IPS DF 6.9 (cell line): ENCODE data around the gene CHST3.
"Not testable (repeated sequence)": the region's sequence is repeated elsewhere in the genome, so short reads cannot be mapped to it uniquely, and the experiment has no call there.

Experiments used
- DNase-seq: peaks from one replicate; pipeline ENCODE4 v3.0.0-alpha.2; 2013; ENCODE audit warnings: low read depth, low spot score
- H3K27ac ChIP-seq: one replicate; pipeline ENCODE4 v1.5.1; 2013; ENCODE audit warnings: low read length, control low read depth
- H3K27me3 ChIP-seq: 2 replicates; pipeline ENCODE4 v1.6.1; 2013; ENCODE audit warnings: mild to moderate bottlenecking, low read length; ENCODE audit not compliant: control insufficient read depth, insufficient read depth
- H3K36me3 ChIP-seq: 2 replicates; pipeline ENCODE4 v1.6.1; 2013; ENCODE audit warnings: low read length; ENCODE audit not compliant: control insufficient read depth, insufficient read depth
- H3K4me1 ChIP-seq: 2 replicates; pipeline ENCODE4 v1.6.1; 2013; ENCODE audit warnings: low read length; ENCODE audit not compliant: control insufficient read depth, insufficient read depth
- H3K4me3 ChIP-seq: 2 replicates; pipeline ENCODE4 v1.5.1; 2013; ENCODE audit warnings: mild to moderate bottlenecking, low read length
- H3K9me3 ChIP-seq: 2 replicates; pipeline ENCODE4 v1.6.1; 2013; ENCODE audit warnings: low read length, inconsistent platforms; ENCODE audit not compliant: control insufficient read depth, insufficient read depth
- WGBS: extraction: QIAGEN DNeasy Blood & Tissue Kit; methylation state at CpG from one replicate; pipeline ENCODE4 v1.1.7; 2013; ENCODE audit warnings: mixed read lengths, missing lambda C conversion rate; ENCODE audit not compliant: insufficient read length, insufficient coverage; 5-methylcytosine and 5-hydroxymethylcytosine counted together

The CHST3 gene

GRCh38 chr10:71964098-71964742, at the start of gene CHST3:
Gene CHST3, plus strand, starts transcription at chr10:71964395. Its CDS starts 41,448 bp downstream, at chr10:72005843.
- H3K27ac ChIP-seq = no peak within 1 kb of the TSS
- no CpG with 5 or more reads among the region's 77 CpGs for WGBS

GRCh38 chr10:71916827-71917226, 47.4 kb upstream of the CHST3 start:
- no peak overlapping the region for H3K4me3 ChIP-seq
- no peaks in the 10 kb centered on the region; the same call in 1 of the 2 replicates for H3K9me3 ChIP-seq
- no peak overlapping the region for H3K27ac ChIP-seq
- no peaks in the 10 kb centered on the region for H3K27me3 ChIP-seq
- DNase-seq = no peak
- H3K36me3 ChIP-seq = no peaks in the 10 kb centered on the region
- H3K4me1 ChIP-seq = no peaks in the 10 kb centered on the region

More at GRCh38 chr10:71964098-71964742, at the start of gene CHST3:
- no peaks in the 10 kb centered on the region for H3K4me1 ChIP-seq
- peak within 1 kb of the TSS; percentile 78 for H3K4me3 ChIP-seq
- peaks cover 7% of the 10 kb centered on the region; the same call in 1 of the 2 replicates for H3K27me3 ChIP-seq
- no peaks in the 10 kb centered on the region for H3K9me3 ChIP-seq
- DNase-seq = no peak
- no peaks in the 10 kb centered on the region for H3K36me3 ChIP-seq

- H3K4me1 ChIP-seq = no peaks in the 10 kb centered on the region
- WGBS = no CpG with 5 or more reads among the region's 7 CpGs
- no peak overlapping the region for H3K27ac ChIP-seq
- H3K27me3 ChIP-seq = no peaks in the 10 kb centered on the region
- H3K4me3 ChIP-seq = no peak overlapping the region
- H3K9me3 ChIP-seq = no peaks in the 10 kb centered on the region; the same call in 1 of the 2 replicates
- DNase-seq = no peak
- no peaks in the 10 kb centered on the region for H3K36me3 ChIP-seq
Observed at GRCh38 chr10:71918992-71919391, 45.2 kb upstream of the CHST3 start.

- not testable (repeated sequence) for H3K36me3 ChIP-seq, H3K27me3 ChIP-seq, H3K4me3 ChIP-seq, H3K4me1 ChIP-seq, H3K27ac ChIP-seq, DNase-seq, H3K9me3 ChIP-seq
- WGBS = no CpG with 5 or more reads among the region's 7 CpGs
Observed at GRCh38 chr10:71919956-71920539, 44.1 kb upstream of the CHST3 start.

- DNase-seq = no peak
- no peak overlapping the region for H3K27ac ChIP-seq
- no CpG with 5 or more reads among the region's 9 CpGs for WGBS
- H3K9me3 ChIP-seq = no peaks in the 10 kb centered on the region
- no peaks in the 10 kb centered on the region for H3K4me1 ChIP-seq
- H3K27me3 ChIP-seq = no peaks in the 10 kb centered on the region
- H3K4me3 ChIP-seq = no peak overlapping the region
- no peaks in the 10 kb centered on the region for H3K36me3 ChIP-seq
Observed at GRCh38 chr10:71920540-71921323, 43.5 kb upstream of the CHST3 start.

- no peaks in the 10 kb centered on the region for H3K4me1 ChIP-seq
- no peak for DNase-seq
- WGBS = no CpG with 5 or more reads among the region's 4 CpGs
- no peak overlapping the region for H3K27ac ChIP-seq
- H3K4me3 ChIP-seq = no peak overlapping the region
- H3K9me3 ChIP-seq = no peaks in the 10 kb centered on the region
- no peaks in the 10 kb centered on the region for H3K36me3 ChIP-seq
- H3K27me3 ChIP-seq = no peaks in the 10 kb centered on the region
Observed at GRCh38 chr10:71921324-71922027, 42.7 kb upstream of the CHST3 start.

GRCh38 chr10:71923138-71923692, 41.0 kb upstream of the CHST3 start:
- DNase-seq = no peak
- no peaks in the 10 kb centered on the region for H3K9me3 ChIP-seq
- H3K36me3 ChIP-seq = no peaks in the 10 kb centered on the region
- H3K4me3 ChIP-seq = no peak overlapping the region
- no peaks in the 10 kb centered on the region for H3K27me3 ChIP-seq
- no peaks in the 10 kb centered on the region for H3K4me1 ChIP-seq
- no CpG with 5 or more reads among the region's 7 CpGs for WGBS
- no peak overlapping the region for H3K27ac ChIP-seq

- Histone ChIP-seq H3K27ac (no peak overlapping the region), H3K4me1 (no peaks in the 10 kb centered on the region), H3K4me3 (no peak overlapping the region), H3K36me3 (no peaks in the 10 kb centered on the region), H3K9me3 (no peaks in the 10 kb centered on the region), H3K27me3 (no peaks in the 10 kb centered on the region)
- whole genome bisulfite sequencing = no CpG with 5 or more reads among the region's 3 CpGs
- no peak for DNase-seq
Observed at GRCh38 chr10:71924771-71925170, 39.4 kb upstream of the CHST3 start.

- no peak for DNase-seq
- WGBS = no CpG with 5 or more reads among the region's 4 CpGs
- H3K9me3 ChIP-seq = no peaks in the 10 kb centered on the region
- no peak overlapping the region for H3K27ac ChIP-seq
- H3K4me1 ChIP-seq = no peaks in the 10 kb centered on the region
- no peaks in the 10 kb centered on the region for H3K27me3 ChIP-seq
- no peaks in the 10 kb centered on the region for H3K36me3 ChIP-seq
- H3K4me3 ChIP-seq = no peak overlapping the region
Observed at GRCh38 chr10:71927159-71927558, 37.0 kb upstream of the CHST3 start.
